Kidney capillary endothelial cell (primary cell): ENCODE data around the gene HPSE2.

Experiments
- DNase-seq: peaks from one replicate; pipeline ENCODE4 v3.0.0-alpha.2; 2018; ENCODE audit warnings: low spot score

Gene HPSE2

GRCh38 chr10:98833542-98833941 is 402.1 kb downstream of the HPSE2 start:
- DNase-seq: no peak

- DNase-seq: no peak
These were observed 402.9 kb downstream of the HPSE2 start for GRCh38 chr10:98832738-98833137.

- no peak for DNase-seq
These were observed 403.5 kb downstream of the HPSE2 start for GRCh38 chr10:98832196-98832595.

GRCh38 chr10:98831391-98831790 is 404.3 kb downstream of the HPSE2 start:
- DNase-seq: no peak

GRCh38 chr10:98825741-98826140 is 409.9 kb downstream of the HPSE2 start:
- no peak for DNase-seq

- DNase-seq: no peak
These were observed 418.3 kb downstream of the HPSE2 start for GRCh38 chr10:98817396-98817795.

- DNase-seq: no peak
These were observed 420.4 kb downstream of the HPSE2 start for GRCh38 chr10:98815039-98815885.

- DNase-seq: no peak
These were observed 421.2 kb downstream of the HPSE2 start for GRCh38 chr10:98814470-98814869.

- no peak for DNase-seq
These were observed 427.3 kb downstream of the HPSE2 start for GRCh38 chr10:98808282-98808892.

GRCh38 chr10:98800263-98800662 is 435.4 kb downstream of the HPSE2 start:
- no peak for DNase-seq

- DNase-seq: no peak
These were observed 440.2 kb downstream of the HPSE2 start for GRCh38 chr10:98795467-98795866.

GRCh38 chr10:98790817-98791216 is 444.8 kb downstream of the HPSE2 start:
- DNase-seq: no peak

GRCh38 chr10:98778277-98778759 is 457.3 kb downstream of the HPSE2 start:
- no peak for DNase-seq

- no peak for DNase-seq
These were observed 477.2 kb downstream of the HPSE2 start for GRCh38 chr10:98758463-98758862.

- DNase-seq: peak; percentile 26
These were observed 487.4 kb downstream of the HPSE2 start for GRCh38 chr10:98748298-98748697.

GRCh38 chr10:98745645-98746044 is 490.0 kb downstream of the HPSE2 start:
- no peak for DNase-seq

GRCh38 chr10:98720551-98720950 is 515.1 kb downstream of the HPSE2 start:
- DNase-seq: no peak

- no peak for DNase-seq
These were observed 522.1 kb downstream of the HPSE2 start for GRCh38 chr10:98713586-98713985.

- DNase-seq: no peak
These were observed 539.1 kb downstream of the HPSE2 start for GRCh38 chr10:98696516-98696915.

- DNase-seq: no peak
These were observed 540.8 kb downstream of the HPSE2 start for GRCh38 chr10:98694883-98695282.

- no peak for DNase-seq
These were observed 541.6 kb downstream of the HPSE2 start for GRCh38 chr10:98694014-98694413.

GRCh38 chr10:98687685-98688084 is 548.0 kb downstream of the HPSE2 start:
- no peak for DNase-seq
